ENCODE results near the gene C2CD5.

C2CD5 gene

GRCh38 chr12:22535478-22535877, 8.9 kb downstream of the C2CD5 start:
- no peak for DNase-seq (ENCODE audit: extremely low read depth, insufficient read length)
- Histone ChIP-seq H3K4me3 (replicated peaks; ENCODE audit: low read depth, low read length) (no peak overlapping the region), H3K36me3 (ENCODE audit: control insufficient read depth, insufficient read depth, low read length) (peaks cover 1% of the 10 kb centered on the region), H3K27me3 (replicated peaks; ENCODE audit: control insufficient read depth, insufficient read depth, low read length) (no peaks in the 10 kb centered on the region)
- TF ChIP-seq CTCF (IDR thresholded peaks at IDR 0.05; ENCODE audit: insufficient read depth, low read length, poor library complexity, severe bottlenecking), result no peak

DNA sequence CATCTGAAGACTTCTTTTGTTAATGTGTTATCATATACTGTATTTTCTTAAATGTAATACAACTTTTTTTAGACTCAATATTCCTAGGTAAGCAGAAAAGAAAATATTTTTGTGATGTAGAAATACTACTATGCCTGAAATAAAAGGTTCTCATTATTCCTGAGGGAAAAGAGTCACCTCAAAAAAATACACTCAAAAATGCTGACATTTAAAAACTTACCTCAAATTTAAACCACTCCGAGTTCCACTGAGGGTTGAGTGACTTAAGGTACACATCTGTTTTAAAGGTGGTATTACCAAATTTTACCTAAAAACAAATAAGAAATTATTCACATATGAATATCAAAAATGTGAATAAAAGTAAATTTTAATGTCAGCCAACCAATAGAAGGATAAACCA, 9.3 kb downstream of the C2CD5 start:
- H3K4me3 ChIP-seq (replicated peaks; ENCODE audit: low read depth, low read length), result no peak overlapping the region
- no peaks in the 10 kb centered on the region for H3K27me3 ChIP-seq (replicated peaks; ENCODE audit: control insufficient read depth, insufficient read depth, low read length)
- no peak for TF ChIP-seq CTCF (IDR thresholded peaks at IDR 0.05; ENCODE audit: insufficient read depth, low read length, poor library complexity, severe bottlenecking)
- peaks cover 1% of the 10 kb centered on the region for H3K36me3 ChIP-seq (ENCODE audit: control insufficient read depth, insufficient read depth, low read length)
- DNase-seq (ENCODE audit: extremely low read depth, insufficient read length), result no peak

GRCh38 chr12:22533155-22533554, 11.2 kb downstream of the C2CD5 start:
- TF ChIP-seq CTCF (IDR thresholded peaks at IDR 0.05; ENCODE audit: insufficient read depth, low read length, poor library complexity, severe bottlenecking), result no peak
- no peaks in the 10 kb centered on the region for H3K27me3 ChIP-seq (replicated peaks; ENCODE audit: control insufficient read depth, insufficient read depth, low read length)
- no peak for DNase-seq (ENCODE audit: extremely low read depth, insufficient read length)

DNA sequence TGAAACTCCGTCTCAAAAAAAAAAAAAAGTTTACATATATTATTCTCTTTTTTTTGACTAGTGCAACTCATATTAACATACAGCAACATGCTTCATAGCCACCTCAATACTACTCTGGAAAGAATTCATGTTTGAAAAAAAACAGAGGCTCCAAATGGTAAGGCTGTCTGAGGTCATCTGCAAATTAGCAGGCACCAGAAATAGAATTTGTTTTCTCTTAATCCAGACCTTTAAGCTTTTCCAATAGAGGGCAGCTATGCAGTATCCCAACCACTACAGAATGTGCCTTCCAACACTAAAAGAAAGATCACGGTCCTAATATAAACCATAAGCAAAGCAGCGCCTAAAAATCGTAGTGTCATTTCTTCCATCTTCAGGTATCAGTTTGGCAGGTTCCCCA, 12.0 kb downstream of the C2CD5 start:
- Histone ChIP-seq H3K27me3 (replicated peaks; ENCODE audit: control insufficient read depth, insufficient read depth, low read length) (no peaks in the 10 kb centered on the region), H3K36me3 (ENCODE audit: control insufficient read depth, insufficient read depth, low read length) (peaks cover 1% of the 10 kb centered on the region), H3K4me3 (replicated peaks; ENCODE audit: low read depth, low read length) (no peak overlapping the region)
- no peak for TF ChIP-seq CTCF (IDR thresholded peaks at IDR 0.05; ENCODE audit: insufficient read depth, low read length, poor library complexity, severe bottlenecking)
- no peak for DNase-seq (ENCODE audit: extremely low read depth, insufficient read length)

More at GRCh38 chr12:22533155-22533554, 11.2 kb downstream of the C2CD5 start:
- no peak overlapping the region for H3K4me3 ChIP-seq (replicated peaks; ENCODE audit: low read depth, low read length)
- H3K36me3 ChIP-seq (ENCODE audit: control insufficient read depth, insufficient read depth, low read length), result peaks cover 1% of the 10 kb centered on the region

DNA sequence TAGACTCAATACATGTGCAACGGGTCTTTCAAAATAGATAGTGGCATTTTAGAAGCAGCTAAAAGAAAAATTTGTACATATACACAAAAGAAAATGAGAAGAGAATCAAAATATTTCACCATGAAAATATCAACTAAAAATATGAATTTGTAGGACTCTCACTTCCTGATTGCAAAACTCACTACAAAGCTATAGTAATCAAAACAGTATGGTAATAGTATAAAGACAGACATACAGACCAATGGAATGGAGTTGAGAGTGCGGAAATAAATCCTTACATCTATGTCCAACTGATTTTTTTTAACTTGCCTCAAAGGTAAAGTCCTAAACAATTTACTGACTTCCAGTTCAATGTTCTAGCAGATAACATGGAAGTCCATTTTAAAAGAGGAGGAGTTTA, 13.1 kb downstream of the C2CD5 start:
- TF ChIP-seq CTCF (IDR thresholded peaks at IDR 0.05; ENCODE audit: insufficient read depth, low read length, poor library complexity, severe bottlenecking), result no peak
- H3K36me3 ChIP-seq (ENCODE audit: control insufficient read depth, insufficient read depth, low read length), result peaks cover 1% of the 10 kb centered on the region

More for the DNA sequence above, 13.1 kb downstream of the C2CD5 start:
- H3K27me3 ChIP-seq (replicated peaks; ENCODE audit: control insufficient read depth, insufficient read depth, low read length), result no peaks in the 10 kb centered on the region
- no peak overlapping the region for H3K4me3 ChIP-seq (replicated peaks; ENCODE audit: low read depth, low read length)
- DNase-seq (ENCODE audit: extremely low read depth, insufficient read length), result no peak
